Neural progenitor cell (in vitro differentiated cells): ENCODE measurements around the gene PTPN23.

Experiments
- CTCF ChIP-seq: fragments of 200-600 bp; sonication (generic); IDR thresholded peaks from 2 replicates; pipeline ENCODE4 v1.5.1; 2017; ENCODE audit warnings: antibody characterized with exemption, mild to moderate bottlenecking
- EZH2 ChIP-seq: fragments of 200-600 bp; sonication (generic); IDR thresholded peaks from 2 replicates; pipeline ENCODE4 v1.6.1; 2017; ENCODE audit warnings: antibody characterized with exemption, mild to moderate bottlenecking, moderate library complexity

- TF ChIP-seq CTCF (no peak), EZH2 (no peak)
Measured at GRCh38 chr3:47423548-47424145, 42.8 kb downstream of the PTPN23 start.
